Sciatic nerve (tissue), 2 donors: ENCODE results near the gene CD276. TPM values are rescaled to one million over a fixed set of nuclear protein-coding genes. Genes with fewer than 3 reads are reported as not detected.

ENCODE experiments used
- ATAC-seq: fragments of 200-7000 bp; cut with Tn5 transposase; one replicate; pipeline ENCODE4 v1.9.1; 2020; ENCODE audit warnings: mild to moderate bottlenecking, moderate library complexity
- DNase-seq: peaks from one replicate; pipeline ENCODE4 v3.0.0-alpha.2; 2020; ENCODE audit warnings: low spot score
- intact Hi-C: fragments of 100-400 bp; cut with DNase I; formaldehyde crosslinking; loops from one replicate; pipeline ENCODE4 v1.14.2; 2022
- total RNA-seq: library from RNA; stranded (reverse); fragmentation: NEBNext Ultra II Directional; extraction: Animal tissue kit (Norgen Biotek cat#: 25700); gene quantifications from one replicate; pipeline ENCODE4 v1.2.1, GENCODE V29; 2021
- donor health status: DM: no; HTN: no; CAD: no.
- donor health status: DM: no; HTN: no; CAD: no.

The CD276 gene
- total RNA-seq, 1 donor from 2014 or later = 47.0 TPM

- ATAC-seq (no peak), DNase-seq (no peak)
- intact Hi-C loops = no loop called here
Observed at GRCh38 chr15:73754461-73754860, 70.3 kb downstream of the CD276 start.

GRCh38 chr15:73755481-73755880 is 71.3 kb downstream of the CD276 start:
- DNase-seq = no peak
- ATAC-seq = no peak
- intact Hi-C loops = no loop called here

- DNase-seq (no peak), ATAC-seq (no peak)
- intact Hi-C loops = no loop called here
Observed at GRCh38 chr15:73755946-73756345, 71.8 kb downstream of the CD276 start.

- intact Hi-C loops = no loop called here
- no peak for ATAC-seq
- no peak for DNase-seq
Observed at GRCh38 chr15:73756390-73756789, 72.2 kb downstream of the CD276 start.

- no peak for DNase-seq
- no peak for ATAC-seq
- intact Hi-C loops = no loop called here
Observed at GRCh38 chr15:73756947-73757513, 72.8 kb downstream of the CD276 start.

GRCh38 chr15:73757571-73757970 is 73.4 kb downstream of the CD276 start:
- no peak for DNase-seq
- ATAC-seq = no peak
- intact Hi-C loops = no loop called here

GRCh38 chr15:73758461-73758860 is 74.3 kb downstream of the CD276 start:
- DNase-seq (no peak), ATAC-seq (no peak)
- intact Hi-C loops = no loop called here

GRCh38 chr15:73760330-73761329 is 76.4 kb downstream of the CD276 start:
- intact Hi-C loops = no loop called here
- no peak for DNase-seq
- ATAC-seq = no peak

- intact Hi-C loops = no loop called here
- ATAC-seq = peak; percentile 67
Observed at GRCh38 chr15:73763931-73764330, 79.7 kb downstream of the CD276 start.

More at GRCh38 chr15:73763931-73764330, 79.7 kb downstream of the CD276 start:
- DNase-seq = no peak

Other genes starting within 250 kb of the CD276 start
- not detected for gene REC114, start 241.2 kb upstream of the CD276 start, total RNA-seq
- 85.5 TPM for gene NPTN, start 51.0 kb upstream of the CD276 start, total RNA-seq
- 7.8 TPM for gene INSYN1, start 69.0 kb downstream of the CD276 start, total RNA-seq
- gene TBC1D21, start 189.2 kb downstream of the CD276 start, total RNA-seq = not detected
- gene LOXL1, start 242.1 kb downstream of the CD276 start, total RNA-seq = 16.6 TPM